ENCODE results near the gene NRCAM. TPM values are rescaled to one million over a fixed set of nuclear protein-coding genes. Genes with fewer than 3 reads are reported as not detected.

NRCAM gene
- total RNA-seq, 1 experiment from 2014 or later: 2.7 TPM

DNA sequence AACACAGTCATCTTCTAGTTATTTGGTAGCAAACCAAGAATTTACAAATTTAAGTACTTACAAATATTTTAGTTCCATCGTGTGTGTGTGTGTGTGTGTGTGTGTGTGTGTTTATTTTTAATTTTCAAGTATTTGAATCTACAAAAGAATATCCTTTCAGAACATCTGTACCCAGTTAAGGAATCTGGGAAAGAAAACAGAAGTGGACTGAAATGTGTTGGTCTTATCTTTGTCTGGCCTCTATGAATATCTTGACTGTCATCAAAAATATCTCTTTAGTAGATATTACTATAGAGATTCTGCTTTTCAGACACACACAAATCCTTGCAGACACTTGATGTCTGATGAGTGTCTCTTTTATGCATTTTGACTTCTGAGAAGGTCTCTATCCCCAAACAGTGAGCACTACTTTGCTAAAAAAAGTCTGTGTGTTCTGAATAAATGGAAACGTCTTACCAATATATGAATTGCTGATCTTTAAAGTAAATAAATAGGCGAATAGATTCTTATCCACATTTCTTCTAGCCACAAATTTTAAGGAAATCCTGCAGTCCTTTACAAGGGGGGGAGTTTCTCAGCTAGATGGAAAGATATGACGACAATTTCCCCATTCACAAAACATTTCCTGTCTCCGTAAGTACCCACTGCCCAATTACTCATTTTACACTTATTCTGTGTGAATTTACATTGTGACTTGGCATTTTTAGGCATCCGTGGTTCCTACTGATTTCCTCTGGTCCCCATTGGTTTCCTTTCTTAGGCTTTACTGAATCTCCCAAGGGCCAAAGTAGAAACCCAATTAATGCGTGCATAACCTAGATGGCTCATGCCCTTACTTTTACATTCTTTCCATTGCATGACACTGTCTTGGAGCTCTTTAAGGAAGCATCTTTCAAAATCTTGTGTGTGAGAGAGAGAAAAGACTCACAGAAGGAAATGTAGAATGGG lies 36.0 kb downstream of the NRCAM start (continued):
- no peak for TF ChIP-seq NFE2L1 (CRISPR knock-in tag; IDR thresholded peaks at IDR 0.05)
- TF ChIP-seq ZBTB21 (CRISPR knock-in tag; IDR thresholded peaks at IDR 0.05; ENCODE audit: borderline replicate concordance): no peak
- TF ChIP-seq FOXP1 (CRISPR knock-in tag; IDR thresholded peaks at IDR 0.05; ENCODE audit: borderline replicate concordance): no peak
- no peak for TF ChIP-seq KAT7 (CRISPR knock-in tag; IDR thresholded peaks at IDR 0.05; ENCODE audit: borderline replicate concordance)
- TF ChIP-seq, protein P1, sequence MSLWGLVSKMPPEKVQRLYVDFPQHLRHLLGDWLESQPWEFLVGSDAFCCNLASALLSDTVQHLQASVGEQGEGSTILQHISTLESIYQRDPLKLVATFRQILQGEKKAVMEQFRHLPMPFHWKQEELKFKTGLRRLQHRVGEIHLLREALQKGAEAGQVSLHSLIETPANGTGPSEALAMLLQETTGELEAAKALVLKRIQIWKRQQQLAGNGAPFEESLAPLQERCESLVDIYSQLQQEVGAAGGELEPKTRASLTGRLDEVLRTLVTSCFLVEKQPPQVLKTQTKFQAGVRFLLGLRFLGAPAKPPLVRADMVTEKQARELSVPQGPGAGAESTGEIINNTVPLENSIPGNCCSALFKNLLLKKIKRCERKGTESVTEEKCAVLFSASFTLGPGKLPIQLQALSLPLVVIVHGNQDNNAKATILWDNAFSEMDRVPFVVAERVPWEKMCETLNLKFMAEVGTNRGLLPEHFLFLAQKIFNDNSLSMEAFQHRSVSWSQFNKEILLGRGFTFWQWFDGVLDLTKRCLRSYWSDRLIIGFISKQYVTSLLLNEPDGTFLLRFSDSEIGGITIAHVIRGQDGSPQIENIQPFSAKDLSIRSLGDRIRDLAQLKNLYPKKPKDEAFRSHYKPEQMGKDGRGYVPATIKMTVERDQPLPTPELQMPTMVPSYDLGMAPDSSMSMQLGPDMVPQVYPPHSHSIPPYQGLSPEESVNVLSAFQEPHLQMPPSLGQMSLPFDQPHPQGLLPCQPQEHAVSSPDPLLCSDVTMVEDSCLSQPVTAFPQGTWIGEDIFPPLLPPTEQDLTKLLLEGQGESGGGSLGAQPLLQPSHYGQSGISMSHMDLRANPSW (CRISPR knock-in tag; conservative IDR thresholded peaks at IDR 0.05; ENCODE audit: low read depth): no peak
- TF ChIP-seq NFYB (CRISPR knock-in tag; conservative IDR thresholded peaks at IDR 0.05; ENCODE audit: low read depth): no peak
- no peak for TF ChIP-seq IRF2 (CRISPR knock-in tag; IDR thresholded peaks at IDR 0.05; ENCODE audit: borderline replicate concordance, low read depth)
- TF ChIP-seq, protein P2, sequence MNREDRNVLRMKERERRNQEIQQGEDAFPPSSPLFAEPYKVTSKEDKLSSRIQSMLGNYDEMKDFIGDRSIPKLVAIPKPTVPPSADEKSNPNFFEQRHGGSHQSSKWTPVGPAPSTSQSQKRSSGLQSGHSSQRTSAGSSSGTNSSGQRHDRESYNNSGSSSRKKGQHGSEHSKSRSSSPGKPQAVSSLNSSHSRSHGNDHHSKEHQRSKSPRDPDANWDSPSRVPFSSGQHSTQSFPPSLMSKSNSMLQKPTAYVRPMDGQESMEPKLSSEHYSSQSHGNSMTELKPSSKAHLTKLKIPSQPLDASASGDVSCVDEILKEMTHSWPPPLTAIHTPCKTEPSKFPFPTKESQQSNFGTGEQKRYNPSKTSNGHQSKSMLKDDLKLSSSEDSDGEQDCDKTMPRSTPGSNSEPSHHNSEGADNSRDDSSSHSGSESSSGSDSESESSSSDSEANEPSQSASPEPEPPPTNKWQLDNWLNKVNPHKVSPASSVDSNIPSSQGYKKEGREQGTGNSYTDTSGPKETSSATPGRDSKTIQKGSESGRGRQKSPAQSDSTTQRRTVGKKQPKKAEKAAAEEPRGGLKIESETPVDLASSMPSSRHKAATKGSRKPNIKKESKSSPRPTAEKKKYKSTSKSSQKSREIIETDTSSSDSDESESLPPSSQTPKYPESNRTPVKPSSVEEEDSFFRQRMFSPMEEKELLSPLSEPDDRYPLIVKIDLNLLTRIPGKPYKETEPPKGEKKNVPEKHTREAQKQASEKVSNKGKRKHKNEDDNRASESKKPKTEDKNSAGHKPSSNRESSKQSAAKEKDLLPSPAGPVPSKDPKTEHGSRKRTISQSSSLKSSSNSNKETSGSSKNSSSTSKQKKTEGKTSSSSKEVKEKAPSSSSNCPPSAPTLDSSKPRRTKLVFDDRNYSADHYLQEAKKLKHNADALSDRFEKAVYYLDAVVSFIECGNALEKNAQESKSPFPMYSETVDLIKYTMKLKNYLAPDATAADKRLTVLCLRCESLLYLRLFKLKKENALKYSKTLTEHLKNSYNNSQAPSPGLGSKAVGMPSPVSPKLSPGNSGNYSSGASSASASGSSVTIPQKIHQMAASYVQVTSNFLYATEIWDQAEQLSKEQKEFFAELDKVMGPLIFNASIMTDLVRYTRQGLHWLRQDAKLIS (CRISPR knock-in tag; IDR thresholded peaks at IDR 0.05; ENCODE audit: borderline replicate concordance): no peak
- TF ChIP-seq GRHL2 (CRISPR knock-in tag; IDR thresholded peaks at IDR 0.05; ENCODE audit: insufficient replicate concordance, severe bottlenecking): no peak

DNA sequence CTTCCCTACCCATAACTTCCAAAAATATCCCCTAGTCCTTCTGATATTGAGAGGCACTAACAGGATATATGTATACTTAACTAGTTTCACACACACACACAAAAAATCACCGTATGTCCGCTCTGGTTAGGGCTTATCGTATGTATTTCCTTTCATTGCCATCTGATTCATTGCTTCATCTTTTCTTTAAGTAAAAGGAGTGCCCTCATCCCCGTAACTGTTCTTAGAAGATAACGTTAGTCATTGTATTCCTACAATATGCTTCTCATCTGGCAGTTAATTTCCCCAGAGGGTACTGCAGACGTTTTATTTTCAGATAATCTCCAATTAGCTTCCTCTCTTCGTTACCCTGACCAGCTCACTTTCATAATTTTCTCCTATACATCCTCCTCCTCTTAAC lies 37.3 kb downstream of the NRCAM start:
- H3K27ac Mint-ChIP-seq: no peak overlapping the region
- H3K4me1 Mint-ChIP-seq: peaks cover 12% of the 10 kb centered on the region
- no peak for ATAC-seq
- no peaks in the 10 kb centered on the region for H3K36me3 Mint-ChIP-seq
- POLR2A ChIA-PET: no interaction called here
- no peaks in the 10 kb centered on the region for H3K9me3 Mint-ChIP-seq
- no peaks in the 10 kb centered on the region for H3K27me3 Mint-ChIP-seq (ENCODE audit: low read depth)
- no peak for DNase-seq (ENCODE audit: low spot score)
- CTCF ChIA-PET: interaction anchor here (1.5 kb wide), 1 partner anchor 33 kb away, joined by 4 read pairs; no protein-coding TSS in a partner anchor
- no peak overlapping the region for H3K4me3 Mint-ChIP-seq
- TF ChIP-seq, protein P3, sequence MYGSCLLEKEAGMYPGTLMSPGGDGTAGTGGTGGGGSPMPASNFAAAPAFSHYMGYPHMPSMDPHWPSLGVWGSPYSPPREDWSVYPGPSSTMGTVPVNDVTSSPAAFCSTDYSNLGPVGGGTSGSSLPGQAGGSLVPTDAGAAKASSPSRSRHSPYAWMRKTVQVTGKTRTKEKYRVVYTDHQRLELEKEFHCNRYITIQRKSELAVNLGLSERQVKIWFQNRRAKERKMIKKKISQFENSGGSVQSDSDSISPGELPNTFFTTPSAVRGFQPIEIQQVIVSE (CRISPR knock-in tag; IDR thresholded peaks at IDR 0.05; ENCODE audit: borderline replicate concordance): no peak
- TF ChIP-seq MYBL2 (CRISPR knock-in tag; IDR thresholded peaks at IDR 0.05): no peak
- TF ChIP-seq, protein P4, sequence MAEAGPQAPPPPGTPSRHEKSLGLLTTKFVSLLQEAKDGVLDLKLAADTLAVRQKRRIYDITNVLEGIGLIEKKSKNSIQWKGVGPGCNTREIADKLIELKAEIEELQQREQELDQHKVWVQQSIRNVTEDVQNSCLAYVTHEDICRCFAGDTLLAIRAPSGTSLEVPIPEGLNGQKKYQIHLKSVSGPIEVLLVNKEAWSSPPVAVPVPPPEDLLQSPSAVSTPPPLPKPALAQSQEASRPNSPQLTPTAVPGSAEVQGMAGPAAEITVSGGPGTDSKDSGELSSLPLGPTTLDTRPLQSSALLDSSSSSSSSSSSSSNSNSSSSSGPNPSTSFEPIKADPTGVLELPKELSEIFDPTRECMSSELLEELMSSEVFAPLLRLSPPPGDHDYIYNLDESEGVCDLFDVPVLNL (CRISPR knock-in tag; IDR thresholded peaks at IDR 0.05; ENCODE audit: borderline replicate concordance, low read depth): no peak
- no peak for TF ChIP-seq NFE2L1 (CRISPR knock-in tag; IDR thresholded peaks at IDR 0.05)
- no peak for TF ChIP-seq PRRX2 (CRISPR knock-in tag; IDR thresholded peaks at IDR 0.05)
- TF ChIP-seq, protein P5, sequence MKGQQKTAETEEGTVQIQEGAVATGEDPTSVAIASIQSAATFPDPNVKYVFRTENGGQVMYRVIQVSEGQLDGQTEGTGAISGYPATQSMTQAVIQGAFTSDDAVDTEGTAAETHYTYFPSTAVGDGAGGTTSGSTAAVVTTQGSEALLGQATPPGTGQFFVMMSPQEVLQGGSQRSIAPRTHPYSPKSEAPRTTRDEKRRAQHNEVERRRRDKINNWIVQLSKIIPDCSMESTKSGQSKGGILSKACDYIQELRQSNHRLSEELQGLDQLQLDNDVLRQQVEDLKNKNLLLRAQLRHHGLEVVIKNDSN (CRISPR knock-in tag; IDR thresholded peaks at IDR 0.05): no peak
- TF ChIP-seq, protein P6, sequence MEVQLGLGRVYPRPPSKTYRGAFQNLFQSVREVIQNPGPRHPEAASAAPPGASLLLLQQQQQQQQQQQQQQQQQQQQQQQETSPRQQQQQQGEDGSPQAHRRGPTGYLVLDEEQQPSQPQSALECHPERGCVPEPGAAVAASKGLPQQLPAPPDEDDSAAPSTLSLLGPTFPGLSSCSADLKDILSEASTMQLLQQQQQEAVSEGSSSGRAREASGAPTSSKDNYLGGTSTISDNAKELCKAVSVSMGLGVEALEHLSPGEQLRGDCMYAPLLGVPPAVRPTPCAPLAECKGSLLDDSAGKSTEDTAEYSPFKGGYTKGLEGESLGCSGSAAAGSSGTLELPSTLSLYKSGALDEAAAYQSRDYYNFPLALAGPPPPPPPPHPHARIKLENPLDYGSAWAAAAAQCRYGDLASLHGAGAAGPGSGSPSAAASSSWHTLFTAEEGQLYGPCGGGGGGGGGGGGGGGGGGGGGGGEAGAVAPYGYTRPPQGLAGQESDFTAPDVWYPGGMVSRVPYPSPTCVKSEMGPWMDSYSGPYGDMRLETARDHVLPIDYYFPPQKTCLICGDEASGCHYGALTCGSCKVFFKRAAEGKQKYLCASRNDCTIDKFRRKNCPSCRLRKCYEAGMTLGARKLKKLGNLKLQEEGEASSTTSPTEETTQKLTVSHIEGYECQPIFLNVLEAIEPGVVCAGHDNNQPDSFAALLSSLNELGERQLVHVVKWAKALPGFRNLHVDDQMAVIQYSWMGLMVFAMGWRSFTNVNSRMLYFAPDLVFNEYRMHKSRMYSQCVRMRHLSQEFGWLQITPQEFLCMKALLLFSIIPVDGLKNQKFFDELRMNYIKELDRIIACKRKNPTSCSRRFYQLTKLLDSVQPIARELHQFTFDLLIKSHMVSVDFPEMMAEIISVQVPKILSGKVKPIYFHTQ (CRISPR knock-in tag; IDR thresholded peaks at IDR 0.05): no peak
- TF ChIP-seq, protein P7, sequence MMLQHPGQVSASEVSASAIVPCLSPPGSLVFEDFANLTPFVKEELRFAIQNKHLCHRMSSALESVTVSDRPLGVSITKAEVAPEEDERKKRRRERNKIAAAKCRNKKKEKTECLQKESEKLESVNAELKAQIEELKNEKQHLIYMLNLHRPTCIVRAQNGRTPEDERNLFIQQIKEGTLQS (CRISPR knock-in tag; conservative IDR thresholded peaks at IDR 0.05): no peak
- TF ChIP-seq RELA (CRISPR knock-in tag; IDR thresholded peaks at IDR 0.05; ENCODE audit: borderline replicate concordance): no peak
